GM12878 (cell line): ENCODE results near the gene CFLAR. TPM values are rescaled to one million over a fixed set of nuclear protein-coding genes. Genes with fewer than 3 reads are reported as not detected.

Source experiments
- ATAC-seq: fragments of 200-7000 bp; cut with Tn5 transposase; 3 replicates; pipeline ENCODE4 v1.9.1; 2020; ENCODE audit warnings: mild to moderate bottlenecking, moderate library complexity
- BruUV-seq: library from RNA; stranded (reverse); fragments of 400-500 nt; replicated peaks from 2 replicates; lab custom pipeline; 2021; lab: Mats Ljungman, UMichigan
- CTCF ChIA-PET: fragments of 300-600 bp; sonication (Branson Sonifier 250); formaldehyde crosslinking; extraction: SDS; loops from one replicate; lab custom pipeline; 2021; ENCODE audit warnings: inconsistent platforms; lab: Yijun Ruan, JAX
- POLR2A ChIA-PET: fragments of 350-600 bp; formaldehyde crosslinking; extraction: SDS; loops from one replicate; lab custom pipeline; 2021; ENCODE audit warnings: inconsistent platforms; lab: Charles Lee
- RAD21 ChIA-PET: fragments of 300-600 bp; sonication (Branson Sonifier 250); formaldehyde crosslinking; loops from one replicate; lab custom pipeline; 2023; ENCODE audit warnings: antibody characterized with exemption; ENCODE audit not compliant: unreplicated experiment; lab: Charles Lee
- SMC1A ChIA-PET: fragments of 300-600 bp; sonication (Branson Sonifier 250); formaldehyde crosslinking; loops from one replicate; lab custom pipeline; 2023; ENCODE audit not compliant: unreplicated experiment, uncharacterized antibody; lab: Charles Lee
- DNase-seq: peaks from one replicate; pipeline ENCODE4 v3.0.0-alpha.2; 2011; ENCODE audit warnings: low read depth, low spot score
- FAIRE-seq: peaks from 3 replicates; lab custom pipeline; 2011; peaks lifted over from hg19 to GRCh38; lab: Jason Lieb, UNC
- H2AFZ ChIP-seq: 2 replicates; pipeline ENCODE4 v1.6.0; 2011; ENCODE audit warnings: low read depth, low read length, control low read depth; ENCODE audit not compliant: control insufficient read depth
- H3K27ac ChIP-seq: 2 replicates; pipeline ENCODE4 v1.5.1; 2011; ENCODE audit warnings: control low read depth; ENCODE audit not compliant: control insufficient read depth, insufficient read depth
- H3K27me3 ChIP-seq, 2 experiments: replicated peaks in 1 of 2; 2 replicates each; pipeline versions ENCODE4 v1.6.0 to v1.6.1; 2011; ENCODE audit warnings: low read length in 1 of 2; ENCODE audit not compliant: control insufficient read depth in 2 of 2, insufficient read depth in 2 of 2
- H3K36me3 ChIP-seq, 2 experiments: 2 replicates each; pipeline ENCODE4 v1.5.1; 2011; ENCODE audit warnings: low read length in 1 of 2; ENCODE audit not compliant: control insufficient read depth in 2 of 2, insufficient read depth in 2 of 2
- H3K4me1 ChIP-seq: 2 replicates; pipeline ENCODE4 v1.6.1; 2011; ENCODE audit warnings: mild to moderate bottlenecking, low read length, moderate library complexity, mixed read lengths; ENCODE audit not compliant: control insufficient read depth, insufficient read depth
- H3K4me2 ChIP-seq: 2 replicates; pipeline ENCODE4 v1.6.0; 2011; ENCODE audit warnings: control low read depth; ENCODE audit not compliant: control insufficient read depth, insufficient read depth
- H3K4me3 ChIP-seq: fragments of 200-600 bp; sonication (generic); 2 replicates; pipeline ENCODE4 v1.5.1; 2016
- H3K79me2 ChIP-seq: 2 replicates; pipeline ENCODE4 v1.6.0; 2011; ENCODE audit warnings: low read length; ENCODE audit not compliant: control insufficient read depth, insufficient read depth
- H3K9ac ChIP-seq: 2 replicates; pipeline ENCODE4 v1.8.0; 2011; ENCODE audit warnings: low read length, control low read depth, mixed read lengths; ENCODE audit not compliant: control insufficient read depth, insufficient read depth
- H3K9me3 ChIP-seq: replicated peaks from 3 replicates; pipeline ENCODE4 v1.5.1; 2011; ENCODE audit warnings: mild to moderate bottlenecking, low read length; ENCODE audit not compliant: control insufficient read depth, insufficient read depth
- H4K20me1 ChIP-seq: 2 replicates; pipeline ENCODE4 v1.6.0; 2011; ENCODE audit not compliant: control insufficient read depth, insufficient read depth
- EED ChIP-seq: sonication (generic); IDR thresholded peaks from 2 replicates; pipeline ENCODE4 v1.6.1; 2016; ENCODE audit warnings: antibody characterized with exemption, low read depth
- HDAC2 ChIP-seq: fragments of 200-600 bp; sonication (generic); IDR thresholded peaks from 2 replicates; pipeline ENCODE4 v1.6.1; 2017
- MEF2A ChIP-seq: IDR thresholded peaks from 2 replicates; pipeline ENCODE4 v1.6.1; 2011; ENCODE audit warnings: low read depth, mild to moderate bottlenecking, low read length, moderate library complexity; ENCODE audit not compliant: insufficient read depth
- MLLT1 ChIP-seq: fragments of 450-650 bp; IDR thresholded peaks from 2 replicates; pipeline ENCODE4 v1.6.1; 2016; ENCODE audit warnings: mild to moderate bottlenecking
- NR2C1 ChIP-seq: fragments of 450-650 bp; IDR thresholded peaks from 2 replicates; pipeline ENCODE4 v1.6.1; 2017; ENCODE audit warnings: antibody characterized with exemption, mild to moderate bottlenecking, moderate library complexity
- POLR2A ChIP-seq: IDR thresholded peaks from 2 replicates; pipeline ENCODE4 v1.6.1; 2011; ENCODE audit warnings: low read depth, mild to moderate bottlenecking, low read length
- SMAD1 ChIP-seq: fragments of 450-650 bp; IDR thresholded peaks from 2 replicates; pipeline ENCODE4 v1.6.1; 2018; ENCODE audit warnings: mild to moderate bottlenecking, low read depth; ENCODE audit not compliant: partially characterized antibody
- SREBF2 ChIP-seq: IDR thresholded peaks from 2 replicates; pipeline ENCODE4 v1.6.1; 2012; ENCODE audit warnings: mild to moderate bottlenecking, low read length
- SUZ12 ChIP-seq: fragments of 200-600 bp; sonication (generic); IDR thresholded peaks from one replicate; pipeline ENCODE4 v1.6.1; 2018; ENCODE audit warnings: antibody characterized with exemption, mild to moderate bottlenecking; ENCODE audit not compliant: unreplicated experiment
- TARDBP ChIP-seq: IDR thresholded peaks from 2 replicates; pipeline ENCODE4 v1.6.1; 2016; ENCODE audit warnings: borderline replicate concordance
- TCF7 ChIP-seq: IDR thresholded peaks from 2 replicates; pipeline ENCODE4 v1.6.1; 2014; ENCODE audit warnings: antibody characterized with exemption, borderline replicate concordance
- ZBED1 ChIP-seq: IDR thresholded peaks from 2 replicates; pipeline ENCODE4 v1.6.1; 2016; ENCODE audit warnings: borderline replicate concordance
- ZBTB4 ChIP-seq: fragments of 450-650 bp; formaldehyde crosslinking; IDR thresholded peaks from 2 replicates; pipeline ENCODE4 v1.4.0; 2022; ENCODE audit warnings: mild to moderate bottlenecking, moderate library complexity
- ZSCAN29 ChIP-seq: fragments of 450-650 bp; IDR thresholded peaks from 2 replicates; pipeline ENCODE4 v1.6.1; 2017; ENCODE audit warnings: mild to moderate bottlenecking, moderate library complexity
- WGBS: methylation state at CpG from one replicate; pipeline ENCODE4 v1.1.6; 2016; ENCODE audit warnings: low lambda C conversion rate; ENCODE audit not compliant: insufficient replicate concordance, insufficient coverage; ENCODE audit errors: missing lambda C conversion rate; 5-methylcytosine and 5-hydroxymethylcytosine counted together
- in situ Hi-C: fragments of 300-500 bp; cut with MboI; formaldehyde crosslinking; loops from 9 replicates; pipeline ENCODE4 v1.14.3; 2018; ENCODE audit warnings: mixed read lengths
- intact Hi-C: fragments of 100-400 bp; cut with micrococcal nuclease; formaldehyde crosslinking; loops from one replicate; pipeline ENCODE4 v1.14.2; 2022; ENCODE audit not compliant: unreplicated experiment
- polyA plus RNA-seq, 11 experiments: library from polyadenylated mRNA; depleted of rRNA in 4 of 11; unstranded in 6 of 11; stranded (reverse) in 5 of 11; fragments of >200 nt; fragmentation: Nextera tagmentation in 4 of 11; fragmentation: Illumina TruSeq in 1 of 11; extraction: Ambion mirVana in 4 of 11; extraction: Trizol in 1 of 11; gene quantifications; 1 replicate in 1 of 11; 2 replicates in 10 of 11; pipeline versions ENCODE4 v1.2.1 to v1.2.3, GENCODE V29; 2011 to 2016; ENCODE audit warnings: inconsistent platforms in 2 of 11, missing spikeins in 2 of 11, low read depth in 1 of 11
- total RNA-seq, 4 experiments: library from RNA; depleted of rRNA in 3 of 4; stranded (reverse); fragments of >200 nt in 3 of 4; fragmentation: Illumina TruSeq in 1 of 4; extraction: Trizol in 1 of 4; gene quantifications; 2 replicates each; pipeline versions ENCODE4 v1.2.1 to v1.2.3, GENCODE V29; 2013 to 2021
- TF ChIP-seq, protein P1 (sequence below): fragments of 450-650 bp; IDR thresholded peaks from 2 replicates; pipeline ENCODE4 v1.6.1; 2018; ENCODE audit warnings: borderline replicate concordance, mild to moderate bottlenecking; ENCODE audit not compliant: partially characterized antibody
- TF ChIP-seq, protein P2 (sequence below), 3 experiments: IDR thresholded peaks in 2 of 3; conservative IDR thresholded peaks in 1 of 3; 2 replicates each; pipeline ENCODE4 v1.5.1; 2011; ENCODE audit warnings: low read depth in 3 of 3, low read length in 3 of 3, mild to moderate bottlenecking in 3 of 3, control low read depth in 2 of 3, moderate library complexity in 2 of 3, inconsistent platforms in 1 of 3, mixed read lengths in 1 of 3; ENCODE audit not compliant: control insufficient read depth in 2 of 3, insufficient read depth in 1 of 3; ENCODE audit errors: extremely low read depth in 1 of 3

CFLAR gene
- total and polyA plus RNA-seq, 10 of the 15 experiments (the other 5 are each of a cell fraction or from before 2014, with no cell fraction given) = 80.6 to 181 (median 101) TPM

DNA sequence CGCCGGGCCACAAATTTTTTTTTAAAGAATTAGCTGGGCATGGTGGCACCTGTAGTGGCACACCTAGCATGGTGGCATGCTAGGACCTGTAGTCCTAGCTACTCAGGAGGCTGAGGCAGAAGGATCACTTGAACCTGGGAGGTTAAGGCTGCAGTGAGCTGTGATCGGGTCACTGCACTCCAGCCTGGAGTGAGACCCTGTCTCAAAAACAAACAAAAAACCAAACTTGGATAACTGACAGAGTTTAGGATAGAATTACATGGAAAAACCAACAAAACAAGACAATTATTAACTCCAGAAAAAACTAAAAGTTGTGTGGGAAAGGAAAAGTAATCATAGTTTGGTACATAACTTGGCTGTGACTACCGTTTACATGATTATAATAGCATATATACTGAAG, 1.6 kb upstream of the CFLAR start:
- 82% methylated on average over 4 of the region's 4 CpGs for WGBS
- H3K9me3 ChIP-seq = no peaks in the 10 kb centered on the region
- ChIA-PET RAD21 (interaction anchor here (1.2 to 7.7 kb wide), 6 partner anchors 13 to 152 kb away, joined by 3 to 71 read pairs (median 4); no protein-coding TSS in a partner anchor), SMC1A (interaction anchor here (1.0 to 9.4 kb wide), 7 partner anchors 10 to 69 kb away, joined by 3 to 143 read pairs (median 5); partner anchors contain the start of genes CASP10 and NDUFB3), POLR2A (interaction anchor here (0.6 to 1.1 kb wide), 2 partner anchors 44 to 249 kb away, joined by 3 to 4 read pairs; partner anchors contain the start of gene CLK1), CTCF (interaction anchor here (1.0 to 5.0 kb wide), 10 partner anchors 8 to 213 kb away, joined by 3 to 53 read pairs (median 4); no protein-coding TSS in a partner anchor)
- H3K4me3 ChIP-seq = peak overlapping the region; percentile 82
- H3K4me1 ChIP-seq = peaks cover 6% of the 10 kb centered on the region; the same call in 1 of the 2 replicates
- H4K20me1 ChIP-seq = no peaks in the 10 kb centered on the region
- H2AFZ ChIP-seq = no peak overlapping the region
- peak overlapping the region; percentile 99; the same call in 1 of the 2 replicates for H3K9ac ChIP-seq
- H3K27ac ChIP-seq = 0 out of 2 replicates have a peak overlapping the region, but pooled peaks have one; percentile 18
- no peak for FAIRE-seq
- H3K79me2 ChIP-seq = peaks cover 46% of the 10 kb centered on the region
- no peaks in the 10 kb centered on the region for H3K27me3 ChIP-seq
- no peak for ATAC-seq
- BruUV-seq = no TSS peak
- H3K4me2 ChIP-seq = peak overlapping the region; percentile 98
- H3K36me3 ChIP-seq = no peaks in the 10 kb centered on the region
- DNase-seq = no peak
- in situ Hi-C loops (no loop called here), intact Hi-C loops (no loop called here)
- TF ChIP-seq POLR2A (no peak), NR2C1 (no peak), TCF7 (no peak), SUZ12 (no peak), HDAC2 (no peak), ZSCAN29 (no peak), EED (no peak), TARDBP (no peak), MEF2A (no peak), SMAD1 (no peak), ZBTB4 (CRISPR knock-in tag) (no peak), ZBED1 (no peak), SREBF2 (no peak), MLLT1 (no peak)
- TF ChIP-seq, protein P1, sequence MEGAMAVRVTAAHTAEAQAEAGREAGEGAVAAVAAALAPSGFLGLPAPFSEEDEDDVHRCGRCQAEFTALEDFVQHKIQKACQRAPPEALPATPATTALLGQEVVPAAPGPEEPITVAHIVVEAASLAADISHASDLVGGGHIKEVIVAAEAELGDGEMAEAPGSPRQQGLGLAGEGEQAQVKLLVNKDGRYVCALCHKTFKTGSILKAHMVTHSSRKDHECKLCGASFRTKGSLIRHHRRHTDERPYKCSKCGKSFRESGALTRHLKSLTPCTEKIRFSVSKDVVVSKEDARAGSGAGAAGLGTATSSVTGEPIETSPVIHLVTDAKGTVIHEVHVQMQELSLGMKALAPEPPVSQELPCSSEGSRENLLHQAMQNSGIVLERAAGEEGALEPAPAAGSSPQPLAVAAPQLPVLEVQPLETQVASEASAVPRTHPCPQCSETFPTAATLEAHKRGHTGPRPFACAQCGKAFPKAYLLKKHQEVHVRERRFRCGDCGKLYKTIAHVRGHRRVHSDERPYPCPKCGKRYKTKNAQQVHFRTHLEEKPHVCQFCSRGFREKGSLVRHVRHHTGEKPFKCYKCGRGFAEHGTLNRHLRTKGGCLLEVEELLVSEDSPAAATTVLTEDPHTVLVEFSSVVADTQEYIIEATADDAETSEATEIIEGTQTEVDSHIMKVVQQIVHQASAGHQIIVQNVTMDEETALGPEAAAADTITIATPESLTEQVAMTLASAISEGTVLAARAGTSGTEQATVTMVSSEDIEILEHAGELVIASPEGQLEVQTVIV = no peak
- TF ChIP-seq, protein P2, sequence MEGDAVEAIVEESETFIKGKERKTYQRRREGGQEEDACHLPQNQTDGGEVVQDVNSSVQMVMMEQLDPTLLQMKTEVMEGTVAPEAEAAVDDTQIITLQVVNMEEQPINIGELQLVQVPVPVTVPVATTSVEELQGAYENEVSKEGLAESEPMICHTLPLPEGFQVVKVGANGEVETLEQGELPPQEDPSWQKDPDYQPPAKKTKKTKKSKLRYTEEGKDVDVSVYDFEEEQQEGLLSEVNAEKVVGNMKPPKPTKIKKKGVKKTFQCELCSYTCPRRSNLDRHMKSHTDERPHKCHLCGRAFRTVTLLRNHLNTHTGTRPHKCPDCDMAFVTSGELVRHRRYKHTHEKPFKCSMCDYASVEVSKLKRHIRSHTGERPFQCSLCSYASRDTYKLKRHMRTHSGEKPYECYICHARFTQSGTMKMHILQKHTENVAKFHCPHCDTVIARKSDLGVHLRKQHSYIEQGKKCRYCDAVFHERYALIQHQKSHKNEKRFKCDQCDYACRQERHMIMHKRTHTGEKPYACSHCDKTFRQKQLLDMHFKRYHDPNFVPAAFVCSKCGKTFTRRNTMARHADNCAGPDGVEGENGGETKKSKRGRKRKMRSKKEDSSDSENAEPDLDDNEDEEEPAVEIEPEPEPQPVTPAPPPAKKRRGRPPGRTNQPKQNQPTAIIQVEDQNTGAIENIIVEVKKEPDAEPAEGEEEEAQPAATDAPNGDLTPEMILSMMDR (IDR thresholded peaks at IDR 0.05 in 2 of 3, conservative IDR thresholded peaks at IDR 0.05 in 1 of 3; ENCODE audit: control insufficient read depth in 2 of 3, extremely low read depth in 1 of 3, insufficient read depth in 1 of 3, low read depth in 3 of 3, low read length in 3 of 3) = no peak
